ENCODE data around the gene NHSL2. TPM values are rescaled to one million over a fixed set of nuclear protein-coding genes. Genes with fewer than 3 reads are reported as not detected.

Gene NHSL2
- total RNA-seq, 1 donor from 2014 or later: 4.0 TPM

DNA sequence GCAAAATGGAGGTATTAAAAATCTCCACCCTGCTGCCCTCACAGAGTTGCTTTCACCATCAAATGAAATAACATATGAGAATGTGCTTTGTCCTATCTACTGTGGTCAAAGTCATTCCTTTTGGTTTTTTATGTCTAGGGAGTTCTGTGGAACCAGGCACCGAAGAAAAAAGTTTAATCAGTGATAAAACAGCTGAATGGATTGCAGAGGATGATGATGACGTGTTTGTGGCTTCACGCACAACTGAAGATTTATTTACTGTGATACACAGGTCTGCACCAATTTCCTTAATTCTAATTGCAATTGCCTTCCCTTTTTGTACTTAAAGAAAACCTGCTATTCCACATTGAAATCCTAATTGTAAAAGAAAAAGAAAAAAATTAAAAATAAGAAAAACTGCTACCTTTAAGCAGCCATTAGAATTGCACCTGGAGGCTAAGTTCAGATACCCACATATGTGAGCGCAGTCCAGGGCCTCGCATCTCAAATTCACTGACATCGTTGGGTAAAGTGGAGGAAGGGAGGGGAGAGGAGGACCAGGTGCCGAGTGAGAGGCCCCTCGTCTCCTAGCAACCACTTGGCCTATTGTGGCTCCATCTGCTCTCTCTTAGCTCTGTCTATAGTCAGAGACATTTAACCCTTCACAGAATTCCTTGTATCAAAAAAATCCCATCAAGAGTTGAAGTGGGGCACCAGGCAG lies 231.6 kb downstream of the NHSL2 start:
- Mint-ChIP-seq H3K36me3 (peaks cover 18% of the 10 kb centered on the region), H3K4me3 (peak overlapping the region; percentile 63), H3K27me3 (ENCODE audit: insufficient read depth, low read depth) (peaks cover 5% of the 10 kb centered on the region), H3K27ac (peak overlapping the region; percentile 94), H3K9me3 (peaks cover 8% of the 10 kb centered on the region), H3K4me1 (peaks cover 30% of the 10 kb centered on the region)
- Histone ChIP-seq H3K4me3 (no peak overlapping the region), H3K9me3 (ENCODE audit: low read depth) (no peaks in the 10 kb centered on the region), H3K4me2 (peak overlapping the region; percentile 62), H3K27ac (no peak overlapping the region), H3K4me1 (peaks cover 11% of the 10 kb centered on the region), H3K36me3 (no peaks in the 10 kb centered on the region), H3K9ac (no peak overlapping the region), H3K79me2 (ENCODE audit: low read depth) (no peaks in the 10 kb centered on the region), H3F3A (ENCODE audit: low read depth) (no peaks in the 10 kb centered on the region), H3K27me3 (no peaks in the 10 kb centered on the region), H2AFZ (replicated peaks) (no peak overlapping the region), H4K20me1 (ENCODE audit: low read depth) (no peaks in the 10 kb centered on the region)
- DNase-seq (ENCODE audit: low spot score): peak; percentile 78
- TF ChIP-seq, protein P1, sequence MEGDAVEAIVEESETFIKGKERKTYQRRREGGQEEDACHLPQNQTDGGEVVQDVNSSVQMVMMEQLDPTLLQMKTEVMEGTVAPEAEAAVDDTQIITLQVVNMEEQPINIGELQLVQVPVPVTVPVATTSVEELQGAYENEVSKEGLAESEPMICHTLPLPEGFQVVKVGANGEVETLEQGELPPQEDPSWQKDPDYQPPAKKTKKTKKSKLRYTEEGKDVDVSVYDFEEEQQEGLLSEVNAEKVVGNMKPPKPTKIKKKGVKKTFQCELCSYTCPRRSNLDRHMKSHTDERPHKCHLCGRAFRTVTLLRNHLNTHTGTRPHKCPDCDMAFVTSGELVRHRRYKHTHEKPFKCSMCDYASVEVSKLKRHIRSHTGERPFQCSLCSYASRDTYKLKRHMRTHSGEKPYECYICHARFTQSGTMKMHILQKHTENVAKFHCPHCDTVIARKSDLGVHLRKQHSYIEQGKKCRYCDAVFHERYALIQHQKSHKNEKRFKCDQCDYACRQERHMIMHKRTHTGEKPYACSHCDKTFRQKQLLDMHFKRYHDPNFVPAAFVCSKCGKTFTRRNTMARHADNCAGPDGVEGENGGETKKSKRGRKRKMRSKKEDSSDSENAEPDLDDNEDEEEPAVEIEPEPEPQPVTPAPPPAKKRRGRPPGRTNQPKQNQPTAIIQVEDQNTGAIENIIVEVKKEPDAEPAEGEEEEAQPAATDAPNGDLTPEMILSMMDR (IDR thresholded peaks at IDR 0.05): no peak
- no peak for TF ChIP-seq EZH2 (IDR thresholded peaks at IDR 0.05)
- no peak for TF ChIP-seq EZH2phosphoT487 (IDR thresholded peaks at IDR 0.05)

GRCh38 chrX:72142794-72143608 lies 232.4 kb downstream of the NHSL2 start:
- no peak overlapping the region for H3K27ac ChIP-seq
- no peaks in the 10 kb centered on the region for H3F3A ChIP-seq (ENCODE audit: low read depth)
- H3K79me2 ChIP-seq (ENCODE audit: low read depth): no peaks in the 10 kb centered on the region
- no peak overlapping the region for H3K4me3 ChIP-seq
- H3K9ac ChIP-seq: no peak overlapping the region
- peak overlapping the region; percentile 62 for H3K4me2 ChIP-seq
- Mint-ChIP-seq H3K4me3 (peak overlapping the region; percentile 63), H3K27ac (peak overlapping the region; percentile 94), H3K36me3 (peaks cover 18% of the 10 kb centered on the region), H3K27me3 (ENCODE audit: insufficient read depth, low read depth) (peaks cover 5% of the 10 kb centered on the region), H3K4me1 (peaks cover 30% of the 10 kb centered on the region), H3K9me3 (peaks cover 8% of the 10 kb centered on the region)
- H3K36me3 ChIP-seq: no peaks in the 10 kb centered on the region
- DNase-seq (ENCODE audit: low spot score): no peak
- TF ChIP-seq EZH2phosphoT487 (IDR thresholded peaks at IDR 0.05): no peak
- no peak for TF ChIP-seq EZH2 (IDR thresholded peaks at IDR 0.05)
- TF ChIP-seq, protein P1 (IDR thresholded peaks at IDR 0.05): no peak
- no peaks in the 10 kb centered on the region for H3K9me3 ChIP-seq (ENCODE audit: low read depth)
- peaks cover 11% of the 10 kb centered on the region for H3K4me1 ChIP-seq
- H3K27me3 ChIP-seq: no peaks in the 10 kb centered on the region
- H2AFZ ChIP-seq (replicated peaks): no peak overlapping the region
- H4K20me1 ChIP-seq (ENCODE audit: low read depth): no peaks in the 10 kb centered on the region

DNA sequence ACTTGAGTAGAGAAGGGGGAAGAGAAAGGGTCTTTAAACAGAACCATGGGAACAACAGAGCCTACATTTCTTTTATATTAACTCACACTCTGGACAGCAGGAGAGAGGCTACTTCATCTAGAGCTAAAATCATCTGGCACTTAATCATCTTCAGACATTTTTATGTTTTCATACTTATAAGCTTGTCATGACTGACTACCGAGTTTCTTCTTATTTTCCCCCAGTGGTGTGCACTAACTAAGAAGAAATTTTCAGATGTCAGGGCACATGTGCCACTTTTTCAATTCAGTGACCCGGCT lies 232.9 kb downstream of the NHSL2 start:
- peaks cover 17% of the 10 kb centered on the region for H3K36me3 Mint-ChIP-seq
- H3K4me1 Mint-ChIP-seq: peaks cover 30% of the 10 kb centered on the region
- no peak overlapping the region for H3K4me3 ChIP-seq
- no peaks in the 10 kb centered on the region for H4K20me1 ChIP-seq (ENCODE audit: low read depth)
- no peak overlapping the region for H3K4me2 ChIP-seq
- peak overlapping the region; percentile 94 for H3K27ac Mint-ChIP-seq
- H3K27me3 ChIP-seq: no peaks in the 10 kb centered on the region
- H3K27me3 Mint-ChIP-seq (ENCODE audit: insufficient read depth, low read depth): peaks cover 5% of the 10 kb centered on the region
- H3K9ac ChIP-seq: no peak overlapping the region
- TF ChIP-seq, protein P1 (IDR thresholded peaks at IDR 0.05): no peak
- TF ChIP-seq EZH2 (IDR thresholded peaks at IDR 0.05): no peak
- TF ChIP-seq EZH2phosphoT487 (IDR thresholded peaks at IDR 0.05): no peak
- no peaks in the 10 kb centered on the region for H3K79me2 ChIP-seq (ENCODE audit: low read depth)
- no peaks in the 10 kb centered on the region for H3F3A ChIP-seq (ENCODE audit: low read depth)
- H3K27ac ChIP-seq: no peak overlapping the region
- H3K4me1 ChIP-seq: peaks cover 11% of the 10 kb centered on the region
- no peak overlapping the region for H3K4me3 Mint-ChIP-seq
- no peaks in the 10 kb centered on the region for H3K9me3 ChIP-seq (ENCODE audit: low read depth)
- no peak for DNase-seq (ENCODE audit: low spot score)
- H2AFZ ChIP-seq (replicated peaks): no peak overlapping the region
- no peaks in the 10 kb centered on the region for H3K36me3 ChIP-seq
- peaks cover 8% of the 10 kb centered on the region for H3K9me3 Mint-ChIP-seq
